ENCODE measurements around the gene PIGN.

PIGN gene

GRCh38 chr18:62098960-62099359 is 87.9 kb downstream of the PIGN start:
- TF ChIP-seq CTCF (IDR thresholded peaks at IDR 0.05; ENCODE audit: borderline replicate concordance, insufficient read depth, low read depth, low read length): no peak
- no peak overlapping the region for H3K4me3 ChIP-seq (ENCODE audit: low read depth, low read length)

- H3K4me3 ChIP-seq (ENCODE audit: low read depth, low read length): no peak overlapping the region
- TF ChIP-seq CTCF (IDR thresholded peaks at IDR 0.05; ENCODE audit: borderline replicate concordance, insufficient read depth, low read depth, low read length): no peak
Observed at GRCh38 chr18:62097698-62098097, 89.2 kb downstream of the PIGN start.

- no peak overlapping the region for H3K4me3 ChIP-seq (ENCODE audit: low read depth, low read length)
- no peak for TF ChIP-seq CTCF (IDR thresholded peaks at IDR 0.05; ENCODE audit: borderline replicate concordance, insufficient read depth, low read depth, low read length)
Observed at GRCh38 chr18:62091487-62092120, 95.3 kb downstream of the PIGN start.

GRCh38 chr18:62089174-62089573 is 97.7 kb downstream of the PIGN start:
- H3K4me3 ChIP-seq (ENCODE audit: low read depth, low read length): no peak overlapping the region
- TF ChIP-seq CTCF (IDR thresholded peaks at IDR 0.05; ENCODE audit: borderline replicate concordance, insufficient read depth, low read depth, low read length): no peak

GRCh38 chr18:62088156-62088555 is 98.7 kb downstream of the PIGN start:
- no peak overlapping the region for H3K4me3 ChIP-seq (ENCODE audit: low read depth, low read length)

GRCh38 chr18:62085756-62086155 is 101.1 kb downstream of the PIGN start:
- TF ChIP-seq CTCF (IDR thresholded peaks at IDR 0.05; ENCODE audit: borderline replicate concordance, insufficient read depth, low read depth, low read length): no peak

More at GRCh38 chr18:62088156-62088555, 98.7 kb downstream of the PIGN start:
- TF ChIP-seq CTCF (IDR thresholded peaks at IDR 0.05; ENCODE audit: borderline replicate concordance, insufficient read depth, low read depth, low read length): no peak

GRCh38 chr18:62081761-62082294 is 105.0 kb downstream of the PIGN start:
- no peak for TF ChIP-seq CTCF (IDR thresholded peaks at IDR 0.05; ENCODE audit: borderline replicate concordance, insufficient read depth, low read depth, low read length)
- H3K4me3 ChIP-seq (ENCODE audit: low read depth, low read length): no peak overlapping the region

More at GRCh38 chr18:62085756-62086155, 101.1 kb downstream of the PIGN start:
- H3K4me3 ChIP-seq (ENCODE audit: low read depth, low read length): no peak overlapping the region
